Right atrium auricular region (tissue), 2 donors: ENCODE data around the gene APOA4. TPM values are rescaled to one million over a fixed set of nuclear protein-coding genes. Genes with fewer than 3 reads are reported as not detected.

Source experiments
- DNase-seq: peaks from one replicate; pipeline ENCODE4 v3.0.0-alpha.2; 2019; ENCODE audit warnings: low spot score
- H3K27ac ChIP-seq, 2 donors: fragments of 200-600 bp; sonication (generic); 1 replicate in 1 of 2; 2 replicates in 1 of 2; pipeline ENCODE4 v1.5.1; 2016 to 2019
- H3K27me3 ChIP-seq, 2 donors: fragments of 200-600 bp; sonication (generic); one replicate each; pipeline versions ENCODE4 v1.5.1 to v1.6.0; 2017 to 2019
- H3K36me3 ChIP-seq: fragments of 200-600 bp; sonication (generic); one replicate; pipeline ENCODE4 v1.5.1; 2016
- H3K4me1 ChIP-seq, 2 donors: fragments of 200-600 bp; sonication (generic); one replicate each; pipeline versions ENCODE4 v1.5.1 to v1.6.0; 2017 to 2019
- H3K4me3 ChIP-seq, 2 donors: fragments of 200-600 bp; sonication (generic); 1 replicate in 1 of 2; 2 replicates in 1 of 2; pipeline ENCODE4 v1.5.1; 2017 to 2019; ENCODE audit warnings: mild to moderate bottlenecking in 1 of 2, moderate library complexity in 1 of 2
- H3K9me3 ChIP-seq, 2 donors: fragments of 200-600 bp; sonication (generic); one replicate each; pipeline ENCODE4 v1.5.1; 2019
- total RNA-seq, 2 donors: library from RNA; depleted of rRNA; stranded (reverse); fragments of >200 nt; gene quantifications; one replicate each; pipeline ENCODE4 v1.1.0, GENCODE V29; 2016
- TF ChIP-seq, protein P1 (sequence below), 2 donors: fragments of 200-600 bp; sonication (generic); IDR thresholded peaks; one replicate each; pipeline ENCODE4 v1.5.1; 2019; ENCODE audit warnings: antibody characterized with exemption in 2 of 2

Gene APOA4
- total RNA-seq, 2 donors from 2014 or later, result not detected

DNA sequence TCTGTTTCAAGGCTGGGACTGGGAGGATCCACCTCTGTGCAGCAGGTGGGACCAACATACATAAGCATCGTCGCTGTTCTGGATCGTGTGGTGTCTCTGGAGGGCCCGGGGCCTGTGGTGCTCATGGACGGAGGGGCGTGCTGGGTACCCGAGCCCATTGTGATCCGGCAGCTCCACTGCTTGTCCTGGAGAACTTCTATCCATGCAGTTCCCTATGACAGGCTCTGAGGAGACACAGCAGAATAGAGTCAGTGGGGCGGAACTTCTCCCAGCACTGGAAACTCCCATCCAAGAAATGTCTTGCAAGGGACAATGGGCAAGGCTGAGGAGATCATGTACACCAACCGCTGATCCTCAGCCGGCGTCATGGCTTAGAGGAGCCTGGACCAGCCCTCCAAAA is 26.0 kb upstream of the APOA4 start:
- Histone ChIP-seq H3K27me3 (no peaks in the 10 kb centered on the region), H3K36me3 (peaks cover 43% of the 10 kb centered on the region), H3K4me3 (no peak overlapping the region), H3K27ac (no peak overlapping the region), H3K9me3 (no peaks in the 10 kb centered on the region), H3K4me1 (peaks cover 0 to 29% of the 10 kb centered on the region in 2 donors)
- no peak for DNase-seq
- TF ChIP-seq, protein P1, sequence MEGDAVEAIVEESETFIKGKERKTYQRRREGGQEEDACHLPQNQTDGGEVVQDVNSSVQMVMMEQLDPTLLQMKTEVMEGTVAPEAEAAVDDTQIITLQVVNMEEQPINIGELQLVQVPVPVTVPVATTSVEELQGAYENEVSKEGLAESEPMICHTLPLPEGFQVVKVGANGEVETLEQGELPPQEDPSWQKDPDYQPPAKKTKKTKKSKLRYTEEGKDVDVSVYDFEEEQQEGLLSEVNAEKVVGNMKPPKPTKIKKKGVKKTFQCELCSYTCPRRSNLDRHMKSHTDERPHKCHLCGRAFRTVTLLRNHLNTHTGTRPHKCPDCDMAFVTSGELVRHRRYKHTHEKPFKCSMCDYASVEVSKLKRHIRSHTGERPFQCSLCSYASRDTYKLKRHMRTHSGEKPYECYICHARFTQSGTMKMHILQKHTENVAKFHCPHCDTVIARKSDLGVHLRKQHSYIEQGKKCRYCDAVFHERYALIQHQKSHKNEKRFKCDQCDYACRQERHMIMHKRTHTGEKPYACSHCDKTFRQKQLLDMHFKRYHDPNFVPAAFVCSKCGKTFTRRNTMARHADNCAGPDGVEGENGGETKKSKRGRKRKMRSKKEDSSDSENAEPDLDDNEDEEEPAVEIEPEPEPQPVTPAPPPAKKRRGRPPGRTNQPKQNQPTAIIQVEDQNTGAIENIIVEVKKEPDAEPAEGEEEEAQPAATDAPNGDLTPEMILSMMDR (IDR thresholded peaks at IDR 0.05), result no peak

DNA sequence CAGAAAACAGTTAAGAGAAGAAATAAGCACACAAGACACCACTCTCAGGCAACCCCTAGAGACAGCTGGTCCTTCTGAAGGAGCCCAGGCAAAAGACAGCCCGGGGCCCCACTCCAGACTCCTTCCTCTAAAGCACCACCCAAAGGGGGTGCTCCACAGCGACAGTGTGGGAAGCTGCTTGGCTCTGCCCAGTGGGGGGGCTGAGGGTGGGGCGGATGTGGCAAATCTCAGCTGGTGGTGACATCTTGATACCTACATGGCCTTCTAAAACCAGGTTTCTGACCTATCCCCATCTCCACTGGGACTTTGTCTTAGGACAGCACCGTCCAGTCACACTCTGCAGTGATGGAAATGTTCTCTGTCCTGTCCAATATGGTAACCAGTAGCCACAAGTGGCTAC is 24.5 kb upstream of the APOA4 start:
- no peak for DNase-seq
- peaks cover 55% of the 10 kb centered on the region for H3K36me3 ChIP-seq
- H3K4me3 ChIP-seq, result no peak overlapping the region
- no peak overlapping the region for H3K27ac ChIP-seq
- TF ChIP-seq, protein P1 (IDR thresholded peaks at IDR 0.05), result no peak
- H3K9me3 ChIP-seq, result no peaks in the 10 kb centered on the region
- no peaks in the 10 kb centered on the region for H3K27me3 ChIP-seq
- H3K4me1 ChIP-seq, result peaks cover 0 to 15% of the 10 kb centered on the region in 2 donors

DNA sequence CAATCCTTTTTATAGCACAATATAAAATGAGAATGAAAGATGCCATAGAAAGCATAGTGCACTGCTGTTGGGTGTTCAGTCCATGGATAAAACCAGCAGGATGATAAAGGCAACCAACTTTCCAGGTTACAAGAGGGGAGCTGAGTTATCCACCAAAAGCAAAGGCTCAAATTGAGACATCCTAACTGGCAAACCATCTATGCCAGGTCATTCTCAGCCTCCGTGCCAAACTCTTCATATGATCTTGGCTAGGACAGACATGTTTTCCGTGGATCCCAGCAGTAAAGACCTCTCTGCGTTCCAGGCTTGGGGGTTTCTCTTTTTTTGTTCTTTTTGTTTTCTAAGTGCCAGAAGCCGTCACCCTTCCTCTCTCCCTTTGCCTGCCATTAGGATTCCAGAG is 21.6 kb upstream of the APOA4 start:
- DNase-seq, result no peak
- TF ChIP-seq, protein P1 (IDR thresholded peaks at IDR 0.05), result no peak
- Histone ChIP-seq H3K9me3 (no peaks in the 10 kb centered on the region), H3K4me3 (no peak overlapping the region), H3K36me3 (peaks cover 55% of the 10 kb centered on the region), H3K4me1 (no peaks in the 10 kb centered on the region), H3K27ac (no peak overlapping the region), H3K27me3 (no peaks in the 10 kb centered on the region)

DNA sequence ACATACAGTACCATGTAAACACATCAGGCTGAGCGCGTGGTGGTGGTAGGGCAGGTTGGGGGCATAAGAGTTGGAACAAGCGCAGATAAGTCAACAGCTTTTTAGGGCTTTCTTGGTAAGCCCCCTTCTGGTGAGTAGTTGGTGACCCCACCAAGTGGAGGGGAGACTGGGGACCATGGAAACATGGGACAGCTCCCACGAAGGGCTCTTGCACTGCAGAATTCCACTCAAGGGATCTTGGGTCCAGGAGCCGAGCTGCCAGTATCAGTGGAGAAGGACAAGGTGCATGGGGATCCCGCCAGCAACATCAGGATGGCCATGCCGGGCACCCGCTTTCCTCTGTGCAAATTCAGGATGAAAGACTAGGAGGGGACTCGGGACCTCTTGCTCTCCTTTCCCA is 20.6 kb upstream of the APOA4 start:
- no peak for DNase-seq
- peaks cover 0 to 4% of the 10 kb centered on the region in 2 donors for H3K4me1 ChIP-seq
- no peaks in the 10 kb centered on the region for H3K27me3 ChIP-seq
- H3K36me3 ChIP-seq, result peaks cover 47% of the 10 kb centered on the region
- H3K9me3 ChIP-seq, result no peaks in the 10 kb centered on the region
- no peak overlapping the region for H3K27ac ChIP-seq
- H3K4me3 ChIP-seq, result no peak overlapping the region
- TF ChIP-seq, protein P1 (IDR thresholded peaks at IDR 0.05), result no peak

DNA sequence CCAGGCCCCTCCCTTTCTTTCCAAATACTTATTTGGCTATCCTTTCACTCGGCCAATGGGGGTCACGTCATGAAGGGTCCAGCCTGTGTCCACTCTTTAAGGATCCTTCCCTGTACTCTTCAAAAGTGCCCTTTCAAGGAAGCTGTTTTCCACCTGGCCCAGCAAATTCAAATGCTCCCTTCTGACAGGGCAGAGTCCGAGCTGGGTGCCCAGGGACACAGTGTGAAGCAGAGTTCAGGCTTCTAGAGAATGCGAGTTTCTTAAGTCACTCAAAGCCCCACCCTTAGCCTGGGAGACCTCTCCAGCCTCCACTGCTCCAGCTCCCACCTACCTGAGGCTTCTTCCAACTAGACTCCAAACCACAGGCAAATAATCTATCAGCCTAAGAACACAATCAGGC is 19.8 kb upstream of the APOA4 start:
- H3K27me3 ChIP-seq, result no peaks in the 10 kb centered on the region
- peaks cover 39% of the 10 kb centered on the region for H3K36me3 ChIP-seq
- TF ChIP-seq, protein P1 (IDR thresholded peaks at IDR 0.05), result no peak
- no peak overlapping the region for H3K27ac ChIP-seq
- H3K9me3 ChIP-seq, result no peaks in the 10 kb centered on the region
- H3K4me3 ChIP-seq, result no peak overlapping the region
- DNase-seq, result no peak
- peaks cover 0 to 4% of the 10 kb centered on the region in 2 donors for H3K4me1 ChIP-seq

DNA sequence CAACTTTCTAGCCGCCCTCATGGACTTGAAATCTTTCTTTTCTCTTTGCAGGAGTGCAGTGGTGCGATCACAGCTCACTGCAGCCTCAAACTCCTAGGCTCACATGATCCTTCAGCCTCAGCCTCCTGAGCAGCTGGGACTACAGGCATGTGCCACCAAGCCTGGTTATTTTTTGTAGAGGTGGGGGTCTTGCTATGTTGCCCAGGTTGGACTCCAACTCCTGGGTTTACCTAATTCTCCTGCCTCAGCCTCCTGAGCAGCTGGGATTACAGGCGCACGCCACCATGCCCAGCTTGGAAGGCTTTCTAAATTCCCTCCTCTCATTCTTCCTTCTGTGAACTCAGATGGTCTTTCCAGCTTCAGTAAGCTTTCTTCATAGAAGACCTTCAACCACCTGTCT is 19.0 kb upstream of the APOA4 start:
- Histone ChIP-seq H3K9me3 (no peaks in the 10 kb centered on the region), H3K4me1 (peaks cover 0 to 12% of the 10 kb centered on the region in 2 donors), H3K27ac (no peak overlapping the region), H3K4me3 (no peak overlapping the region), H3K27me3 (no peaks in the 10 kb centered on the region), H3K36me3 (peaks cover 31% of the 10 kb centered on the region)
- TF ChIP-seq, protein P1 (IDR thresholded peaks at IDR 0.05), result no peak
- no peak for DNase-seq
